ENCODE results near the gene PGPEP1.

DNA sequence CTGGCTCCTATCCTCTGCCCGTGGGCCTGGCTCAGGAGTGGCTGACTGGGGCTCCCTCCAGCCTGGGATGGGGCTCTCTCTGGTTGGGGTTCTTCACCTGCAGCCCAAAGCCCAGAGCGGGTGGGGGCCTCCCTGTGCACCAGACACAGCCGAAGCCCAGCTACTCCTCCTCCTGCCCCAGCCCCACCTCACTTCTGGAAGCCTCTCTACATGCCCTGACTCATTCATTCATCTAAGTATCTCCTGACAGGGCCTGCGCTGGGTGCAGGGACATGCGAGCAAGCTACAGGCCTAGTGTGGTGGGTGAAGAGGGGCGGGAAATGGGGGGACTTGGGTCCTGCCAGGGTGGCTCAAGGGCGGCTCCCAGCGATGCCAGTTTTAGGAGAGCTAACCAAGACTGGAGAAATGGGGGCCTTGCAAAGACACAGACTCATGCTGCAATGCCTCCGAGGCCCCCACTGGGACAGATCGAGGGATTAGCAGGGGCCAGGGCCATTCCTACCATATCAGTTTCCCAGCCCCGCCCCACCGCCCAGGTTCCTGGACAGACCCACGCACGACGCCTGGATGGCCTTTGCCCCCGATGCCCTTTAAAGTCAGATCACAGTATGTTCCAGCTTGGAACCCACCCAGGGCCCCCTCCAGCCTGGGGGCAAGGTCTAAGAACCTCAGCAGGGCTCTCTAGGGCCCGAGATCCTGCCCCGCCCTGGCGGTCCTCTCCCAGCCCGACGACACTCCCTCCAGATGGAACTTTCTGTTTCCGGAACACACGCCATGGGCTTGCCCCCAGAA, 30.1 kb upstream of the PGPEP1 start:
- TF ChIP-seq CTCF (IDR thresholded peaks at IDR 0.05; ENCODE audit: poor library complexity, severe bottlenecking) = no peak
- TF ChIP-seq EZH2 (IDR thresholded peaks at IDR 0.05; ENCODE audit: borderline replicate concordance, insufficient read depth, low read length, poor library complexity, severe bottlenecking) = no peak

All from neural cell (in vitro differentiated cells).